NCI-H82 (cell line): ENCODE data around the gene IGLL1.
"Not testable (repeated sequence)": the region's sequence is repeated elsewhere in the genome, so short reads cannot be mapped to it uniquely, and the experiment has no call there.

ENCODE experiments used
- DNase-seq: peaks from one replicate; lab custom pipeline; 2025; lab: John Stamatoyannopoulos, UW

Gene IGLL1

GRCh38 chr22:23540837-23541236, 39.3 kb downstream of the IGLL1 start:
- peak; percentile 64 for DNase-seq

GRCh38 chr22:23539839-23540198, 40.3 kb downstream of the IGLL1 start:
- not testable (repeated sequence) for DNase-seq

GRCh38 chr22:23539135-23539838, 40.8 kb downstream of the IGLL1 start:
- DNase-seq, result peak; percentile 90

DNA sequence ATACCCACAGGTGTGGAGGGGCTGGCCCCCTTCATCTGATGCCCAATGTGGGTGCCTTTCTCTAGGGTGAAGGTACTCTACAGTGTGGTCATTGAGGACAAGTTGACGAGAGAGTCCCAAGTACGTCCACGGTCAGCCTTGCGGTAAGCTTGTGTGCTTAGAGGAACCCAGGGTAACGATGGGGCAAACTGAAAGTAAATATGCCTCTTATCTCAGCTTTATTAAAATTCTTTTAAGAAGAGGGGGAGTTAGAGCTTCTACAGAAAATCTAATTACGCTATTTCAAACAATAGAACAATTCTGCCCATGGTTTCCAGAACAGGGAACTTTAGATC, 41.4 kb downstream of the IGLL1 start:
- DNase-seq, result not testable (repeated sequence)

- DNase-seq, result not testable (repeated sequence)
Measured at GRCh38 chr22:23537830-23538695, 42.0 kb downstream of the IGLL1 start.

DNA sequence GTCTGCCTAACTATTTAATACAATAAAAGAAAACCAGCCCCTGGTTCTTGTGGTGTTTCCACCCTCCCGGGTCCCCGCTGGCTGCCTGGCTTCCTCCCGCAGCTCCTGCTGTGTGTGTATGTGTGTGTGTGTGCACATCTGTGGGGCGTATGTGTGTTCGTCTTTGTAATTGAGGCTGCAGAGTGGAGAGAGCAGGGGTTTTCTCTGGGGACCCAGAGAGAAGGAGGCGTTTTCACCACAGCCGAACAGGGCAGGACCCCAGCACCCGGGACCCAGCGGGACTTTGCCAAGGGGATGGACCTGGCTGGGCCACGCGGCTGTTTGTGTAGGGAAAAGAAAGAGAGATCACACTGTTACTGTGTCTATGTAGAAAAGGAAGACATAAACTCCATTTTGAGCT, 42.7 kb downstream of the IGLL1 start:
- DNase-seq, result no peak

DNA sequence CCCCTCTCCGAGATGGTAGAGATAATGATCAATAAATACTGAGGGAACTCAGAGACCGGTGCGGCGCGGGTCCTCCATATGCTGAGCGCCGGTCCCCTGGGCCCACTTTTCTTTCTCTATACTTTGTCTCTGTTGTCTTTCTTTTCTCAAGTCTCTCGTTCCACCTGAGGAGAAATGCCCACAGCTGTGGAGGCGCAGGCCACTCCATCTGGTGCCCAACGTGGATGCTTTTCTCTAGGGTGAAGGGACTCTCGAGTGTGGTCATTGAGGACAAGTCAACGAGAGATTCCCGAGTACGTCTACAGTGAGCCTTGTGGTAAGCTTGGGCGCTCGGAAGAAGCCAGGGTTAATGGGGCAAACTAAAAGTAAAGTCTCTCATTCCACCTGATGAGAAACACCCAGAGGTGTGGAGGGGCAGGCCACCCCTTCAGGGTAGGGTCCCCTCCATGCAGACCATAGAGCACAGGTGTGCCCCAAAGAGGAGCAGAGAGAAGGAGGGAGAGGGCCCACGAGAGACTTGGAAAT, 43.2 kb downstream of the IGLL1 start:
- DNase-seq, result no peak

GRCh38 chr22:23535790-23536661, 44.1 kb downstream of the IGLL1 start:
- peak; percentile 64 for DNase-seq

GRCh38 chr22:23534851-23535717, 45.0 kb downstream of the IGLL1 start:
- DNase-seq, result no peak

DNA sequence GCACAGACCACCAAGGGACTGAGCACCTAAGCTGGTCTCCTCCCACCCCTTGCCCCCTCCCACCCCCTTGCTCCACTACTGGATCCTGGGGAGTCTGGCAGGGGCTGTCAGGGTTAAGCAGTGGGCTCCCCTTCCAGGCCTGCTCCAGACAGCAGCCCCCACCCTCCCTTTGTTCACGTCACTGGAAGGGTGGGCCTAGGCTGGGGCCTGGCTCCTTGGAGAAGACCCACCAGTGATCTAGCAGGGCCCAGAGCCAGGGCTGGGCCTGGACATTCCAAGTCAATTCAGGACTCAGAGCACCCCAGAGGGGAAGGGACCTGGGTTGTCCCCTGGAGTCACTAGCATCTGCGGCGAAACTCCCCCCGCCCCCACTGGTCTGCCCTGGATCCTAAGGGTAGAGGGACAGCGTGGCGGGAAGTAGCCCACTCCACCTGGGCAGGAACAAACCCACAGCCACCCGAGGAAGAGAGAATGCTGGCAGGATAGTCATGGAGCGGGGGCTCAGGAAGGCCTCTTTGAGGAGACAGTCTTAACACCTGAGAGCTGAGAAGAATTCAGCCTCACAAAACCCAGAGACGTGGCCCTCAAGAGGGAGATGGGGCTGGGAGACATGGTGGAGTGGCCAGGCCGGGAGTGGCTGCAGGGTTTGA, 45.8 kb downstream of the IGLL1 start:
- no peak for DNase-seq

- DNase-seq, result no peak
Measured at GRCh38 chr22:23533771-23534191, 46.3 kb downstream of the IGLL1 start.

DNA sequence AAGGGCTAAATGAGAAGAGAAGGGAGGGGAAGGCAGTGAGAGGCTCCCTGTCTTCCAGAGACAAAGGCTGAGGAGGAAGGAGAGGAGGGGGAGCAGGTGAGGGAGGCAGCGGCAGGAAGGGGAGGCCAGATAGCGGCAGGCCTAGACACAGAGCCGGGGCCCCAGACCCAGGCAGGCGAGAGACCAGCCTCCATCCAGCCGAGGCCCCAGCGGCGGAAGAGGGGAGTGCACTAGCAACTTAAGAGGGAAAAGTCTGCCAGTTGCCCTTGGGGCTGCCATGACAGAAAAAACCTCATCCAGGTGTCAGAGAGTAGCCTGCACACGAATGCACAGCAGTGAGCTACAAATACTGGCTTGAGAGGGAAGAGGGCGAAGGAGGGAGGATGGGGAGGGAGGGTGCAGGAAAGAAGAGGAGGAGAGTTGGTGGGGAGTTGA, 46.7 kb downstream of the IGLL1 start:
- peak; percentile 78 for DNase-seq

GRCh38 chr22:23532731-23533130, 47.4 kb downstream of the IGLL1 start:
- DNase-seq, result no peak

DNA sequence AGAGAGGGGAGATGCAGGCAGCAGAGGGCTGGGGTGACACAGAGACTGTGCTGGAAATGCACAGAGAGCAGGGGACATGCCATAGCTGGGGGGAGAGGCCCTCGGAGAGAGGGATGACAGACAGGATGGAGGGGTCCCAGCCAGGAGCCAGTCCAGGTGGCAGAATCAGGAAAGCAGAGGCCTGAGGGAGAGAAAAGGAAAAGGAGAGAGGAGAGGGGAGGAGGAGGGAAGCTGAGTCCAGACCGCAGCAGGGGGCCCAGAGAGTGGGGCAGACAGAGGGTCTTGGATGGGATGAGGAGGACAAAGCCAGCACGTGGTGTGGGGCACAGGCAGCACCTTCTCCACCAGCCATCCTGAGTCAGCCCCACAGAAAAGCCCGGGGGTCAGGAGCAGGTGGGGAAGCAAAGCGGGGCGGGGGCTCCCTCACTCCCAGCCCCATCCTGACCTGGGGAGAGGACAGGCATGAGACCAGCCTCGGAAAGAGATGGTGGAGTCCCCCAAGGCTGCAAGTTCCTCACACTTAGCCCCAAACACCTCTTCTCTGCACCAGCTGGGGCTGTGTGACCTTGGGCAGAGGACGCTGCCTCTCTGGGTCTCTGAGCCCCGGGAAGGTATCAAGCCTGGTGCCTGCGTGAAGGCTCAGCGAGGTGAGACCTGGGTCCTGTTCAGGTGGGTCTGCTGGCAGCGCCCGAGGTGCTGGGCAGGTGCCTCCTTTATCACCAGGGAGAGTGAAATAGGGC, 48.0 kb downstream of the IGLL1 start:
- no peak for DNase-seq

GRCh38 chr22:23531283-23531956, 48.7 kb downstream of the IGLL1 start:
- no peak for DNase-seq

- no peak for DNase-seq
Measured at GRCh38 chr22:23530766-23531282, 49.3 kb downstream of the IGLL1 start.

DNA sequence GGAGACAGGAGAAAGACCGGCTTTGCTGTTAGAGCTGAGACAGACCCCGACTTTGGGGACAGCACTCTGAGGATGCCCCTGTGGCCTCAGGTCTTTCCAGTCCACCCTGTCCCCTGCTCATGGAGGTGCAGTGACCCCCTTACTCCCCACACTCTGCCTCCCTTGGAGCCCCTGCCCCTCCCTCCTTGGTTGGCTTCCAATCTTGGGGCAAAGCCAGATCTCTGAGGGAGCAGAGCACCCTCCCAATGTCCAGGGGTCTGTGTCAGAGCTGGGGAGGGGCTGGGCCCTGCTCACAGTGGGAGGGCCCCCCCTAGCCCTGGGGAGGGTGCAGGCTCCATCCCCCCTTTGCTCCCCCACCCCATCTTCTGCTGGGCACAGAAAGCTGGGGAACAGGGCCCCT, 50.0 kb downstream of the IGLL1 start:
- no peak for DNase-seq

DNA sequence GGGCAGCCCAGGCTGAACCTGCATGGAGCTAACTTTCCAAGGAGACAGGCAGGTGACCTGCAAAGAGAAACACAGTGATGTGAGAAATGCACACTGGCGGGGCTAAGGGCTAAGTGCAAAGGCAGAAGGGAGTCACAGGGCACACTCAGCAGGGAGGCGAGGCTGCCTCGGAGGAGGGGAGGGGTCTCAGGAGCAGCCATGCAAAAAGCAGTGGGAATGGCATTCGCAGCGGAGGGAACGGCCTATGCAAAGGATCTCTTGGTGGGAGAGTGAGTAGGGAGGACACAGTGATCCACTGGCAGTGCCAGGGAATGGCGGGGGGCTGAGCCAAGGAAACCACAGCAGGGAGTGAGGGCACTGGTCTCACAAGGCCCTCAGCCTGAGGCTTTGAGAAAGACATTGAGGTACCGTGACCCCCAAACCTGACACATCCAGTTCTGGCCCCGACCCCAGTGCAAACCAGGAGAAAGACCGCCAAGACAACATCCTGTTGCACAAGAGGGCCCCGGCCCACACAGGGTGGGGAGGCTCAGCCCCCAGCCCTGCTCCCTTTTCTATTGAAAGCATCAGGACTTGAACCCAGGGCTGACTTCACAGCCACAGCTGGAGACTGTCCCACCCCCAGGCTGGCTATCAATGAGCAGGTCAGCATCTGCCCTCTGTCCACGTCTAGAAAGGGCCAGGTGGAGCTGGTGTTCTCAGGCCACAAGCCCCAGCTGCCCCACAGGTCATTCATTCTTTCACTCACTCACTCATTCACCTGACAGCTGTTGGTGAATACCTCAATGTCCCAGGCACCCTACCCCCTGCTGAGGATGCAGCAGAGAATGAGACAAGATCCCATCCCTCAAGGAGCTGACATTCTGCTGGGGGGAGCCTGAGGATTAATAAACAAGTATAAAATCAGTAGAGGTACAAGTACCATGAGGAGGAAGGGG, 50.7 kb downstream of the IGLL1 start:
- no peak for DNase-seq
